Uterus (tissue), 2 donors: ENCODE data around the gene RNPS1.

Experiments
- POLR2A ChIP-seq, 2 donors: fragments of 450-650 bp; IDR thresholded peaks; one replicate each; pipeline ENCODE4 v1.6.1; 2016; ENCODE audit warnings: antibody characterized with exemption in 2 of 2, mild to moderate bottlenecking in 1 of 2, moderate library complexity in 1 of 2
- TF ChIP-seq, protein P1 (sequence below), 4 experiments: fragments of 200-600 bp in 2 of 4; fragments of 450-650 bp in 2 of 4; sonication (generic) in 2 of 4; IDR thresholded peaks; one replicate each; pipeline ENCODE4 v1.5.1; 2016 to 2019; ENCODE audit warnings: antibody characterized with exemption in 4 of 4, mild to moderate bottlenecking in 2 of 4, moderate library complexity in 1 of 4

DNA sequence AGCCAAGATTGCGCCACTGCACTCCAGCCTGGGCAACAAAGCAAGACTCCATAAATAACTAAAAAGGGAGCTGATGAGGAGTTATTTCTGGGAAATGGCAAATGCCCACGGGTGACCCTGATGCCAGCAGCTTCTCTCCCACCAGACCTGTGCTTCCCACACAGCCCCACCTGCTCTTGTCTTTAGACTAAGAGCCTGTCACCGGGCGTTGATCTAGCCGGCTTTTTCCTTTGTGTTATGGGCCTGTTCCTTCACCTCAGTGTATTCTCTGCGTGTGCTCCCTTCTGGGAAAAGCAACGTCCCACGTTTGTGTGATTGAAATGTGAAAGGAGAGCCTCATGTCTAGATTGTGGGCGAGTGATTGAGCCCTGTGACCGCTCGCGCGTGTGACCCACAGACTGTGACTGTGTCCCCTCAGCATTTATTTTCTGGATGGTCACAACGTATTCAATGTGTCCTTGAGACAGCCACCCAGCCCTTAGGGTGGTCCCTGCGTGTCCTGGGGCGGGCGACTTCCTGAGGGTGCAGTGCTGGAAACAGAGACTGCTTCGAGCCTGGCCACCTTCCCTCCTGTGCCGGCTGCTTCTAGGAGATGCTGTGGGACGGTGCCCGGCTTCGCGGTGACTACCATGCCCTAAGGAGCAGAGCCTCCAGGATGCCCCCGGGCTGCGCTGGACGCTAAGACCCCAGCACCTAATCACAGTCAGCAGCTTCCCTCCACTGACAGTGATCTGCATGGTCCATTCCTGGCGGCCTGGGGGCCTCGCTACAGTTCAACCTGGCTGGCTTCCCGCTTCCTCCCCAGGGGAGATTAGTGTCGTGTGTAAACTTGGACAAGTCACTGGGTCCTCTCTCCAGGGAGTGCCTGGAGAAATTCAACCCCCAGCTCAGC lies 7.8 kb upstream of the RNPS1 start:
- TF ChIP-seq, protein P1, sequence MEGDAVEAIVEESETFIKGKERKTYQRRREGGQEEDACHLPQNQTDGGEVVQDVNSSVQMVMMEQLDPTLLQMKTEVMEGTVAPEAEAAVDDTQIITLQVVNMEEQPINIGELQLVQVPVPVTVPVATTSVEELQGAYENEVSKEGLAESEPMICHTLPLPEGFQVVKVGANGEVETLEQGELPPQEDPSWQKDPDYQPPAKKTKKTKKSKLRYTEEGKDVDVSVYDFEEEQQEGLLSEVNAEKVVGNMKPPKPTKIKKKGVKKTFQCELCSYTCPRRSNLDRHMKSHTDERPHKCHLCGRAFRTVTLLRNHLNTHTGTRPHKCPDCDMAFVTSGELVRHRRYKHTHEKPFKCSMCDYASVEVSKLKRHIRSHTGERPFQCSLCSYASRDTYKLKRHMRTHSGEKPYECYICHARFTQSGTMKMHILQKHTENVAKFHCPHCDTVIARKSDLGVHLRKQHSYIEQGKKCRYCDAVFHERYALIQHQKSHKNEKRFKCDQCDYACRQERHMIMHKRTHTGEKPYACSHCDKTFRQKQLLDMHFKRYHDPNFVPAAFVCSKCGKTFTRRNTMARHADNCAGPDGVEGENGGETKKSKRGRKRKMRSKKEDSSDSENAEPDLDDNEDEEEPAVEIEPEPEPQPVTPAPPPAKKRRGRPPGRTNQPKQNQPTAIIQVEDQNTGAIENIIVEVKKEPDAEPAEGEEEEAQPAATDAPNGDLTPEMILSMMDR (IDR thresholded peaks at IDR 0.05), result no peak
- TF ChIP-seq POLR2A (IDR thresholded peaks at IDR 0.05), result no peak
